Hindlimb muscle (tissue), 1 donor: Measurements from ENCODE around the gene LRP2. TPM values are rescaled to one million over a fixed set of nuclear protein-coding genes. Genes with fewer than 3 reads are reported as not detected.

Experiments
- DNase-seq: peaks from one replicate; pipeline ENCODE4 v3.0.0-alpha.2; 2013
- polyA plus RNA-seq: library from polyadenylated mRNA; unstranded; fragments of 120-200 nt; gene quantifications from one replicate; pipeline ENCODE4 v1.2.1, GENCODE V29; 2013; ENCODE audit not compliant: insufficient read length

Gene LRP2
- polyA plus RNA-seq, 1 donor = 0.05 TPM

DNA sequence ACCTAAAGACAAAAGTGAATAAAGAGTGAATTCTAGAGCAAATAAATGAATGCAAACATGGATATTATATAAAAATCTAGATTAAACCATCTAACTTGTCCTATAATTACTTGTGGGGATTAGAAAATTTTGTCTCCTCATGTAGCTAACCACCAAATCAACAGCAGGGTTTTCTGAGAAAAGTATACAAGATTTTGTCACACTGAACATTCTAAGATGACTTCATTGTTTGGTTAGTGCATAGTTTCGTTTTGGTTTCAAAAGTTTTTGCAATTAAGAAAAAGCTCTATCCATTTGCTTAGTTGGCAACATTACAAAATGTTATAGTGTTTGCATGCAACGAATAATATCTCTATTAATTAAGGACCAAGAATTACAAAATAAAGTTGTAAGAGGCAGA is 125.0 kb downstream of the LRP2 start:
- no peak for DNase-seq

GRCh38 chr2:169232551-169233154 is 129.7 kb downstream of the LRP2 start:
- DNase-seq = no peak

GRCh38 chr2:169230204-169230603 is 132.1 kb downstream of the LRP2 start:
- DNase-seq = no peak

DNA sequence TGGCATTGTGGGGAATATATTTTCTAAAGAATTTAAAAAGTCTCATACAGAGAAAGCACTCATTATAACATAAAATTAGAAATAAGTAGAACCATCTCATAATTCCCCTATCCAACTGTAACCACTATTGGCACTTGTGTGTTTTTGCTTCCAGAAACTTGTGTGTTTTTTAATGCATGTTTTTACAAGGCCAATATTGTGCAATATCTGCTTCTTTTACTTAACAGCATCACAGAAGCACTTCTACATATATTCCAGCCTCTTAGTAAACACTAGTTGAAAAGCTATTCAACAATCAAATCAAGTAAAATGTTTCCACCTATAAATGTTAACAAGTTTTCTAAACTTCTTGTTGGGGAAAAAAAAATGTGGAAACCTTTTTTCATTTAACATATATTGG is 132.7 kb downstream of the LRP2 start:
- DNase-seq = no peak

DNA sequence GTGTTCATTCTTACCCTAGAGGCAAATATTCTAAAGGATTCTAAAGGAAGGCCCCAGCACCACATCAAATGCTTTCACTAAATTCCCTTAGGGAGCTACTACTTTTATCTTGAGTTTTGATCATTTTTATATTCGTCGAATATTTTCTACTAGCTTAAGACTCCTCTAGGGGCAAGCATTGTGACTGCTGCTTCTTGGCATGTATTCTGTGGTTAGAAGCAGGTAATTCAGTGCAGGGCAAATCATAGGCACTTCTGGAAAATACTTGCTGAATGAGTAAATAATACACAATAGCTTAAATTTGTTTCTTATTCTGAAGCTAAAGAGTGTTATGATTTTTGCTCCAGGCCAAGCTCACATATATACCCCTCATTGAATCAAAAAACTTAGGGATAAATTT is 136.4 kb downstream of the LRP2 start:
- no peak for DNase-seq

DNA sequence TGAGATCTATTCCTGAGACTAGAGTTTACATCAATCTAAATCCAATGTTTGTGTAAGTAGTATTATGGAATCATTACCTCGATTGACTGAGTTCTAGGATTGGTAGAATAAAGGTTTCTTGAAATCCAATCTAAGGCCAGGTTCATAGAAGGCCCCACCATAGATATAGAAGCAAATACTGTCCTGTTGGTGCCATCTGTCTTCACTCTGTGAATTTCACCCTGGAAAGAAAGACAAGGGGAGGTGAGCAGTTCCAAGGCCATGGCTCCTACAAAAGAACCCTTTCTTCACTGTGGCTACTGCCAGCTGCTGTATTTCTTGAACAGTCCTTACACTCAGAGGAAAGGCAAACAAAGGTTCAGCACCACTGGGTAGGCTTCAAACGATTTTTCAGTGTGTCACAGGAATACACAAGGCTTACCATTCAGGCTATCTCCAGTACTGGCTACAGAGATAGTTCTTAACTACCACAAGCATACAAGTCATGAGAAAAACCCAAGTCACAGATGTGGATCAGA is 137.0 kb downstream of the LRP2 start:
- no peak for DNase-seq

DNA sequence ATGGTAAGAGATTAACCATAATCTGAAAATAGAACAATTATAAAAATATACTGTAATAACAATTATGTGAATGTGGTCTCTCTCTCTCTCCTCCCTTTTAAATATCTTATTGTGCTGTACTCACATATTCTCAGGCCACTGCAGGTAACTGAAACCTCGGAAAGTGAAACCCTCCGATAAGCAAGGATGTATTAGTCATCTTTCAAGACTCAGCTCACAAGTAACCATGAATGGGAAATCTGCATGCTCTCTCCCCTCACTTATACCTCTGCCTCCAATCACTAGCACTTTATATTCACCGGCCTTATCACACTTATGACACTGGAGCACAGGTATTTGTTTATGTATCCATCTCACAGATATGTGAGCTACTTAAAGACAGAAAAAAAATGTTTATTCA is 139.7 kb downstream of the LRP2 start:
- no peak for DNase-seq

GRCh38 chr2:169221745-169222369 is 140.5 kb downstream of the LRP2 start:
- DNase-seq = peak; percentile 4

- DNase-seq = no peak
These were observed 151.4 kb downstream of the LRP2 start for GRCh38 chr2:169210917-169211316.

DNA sequence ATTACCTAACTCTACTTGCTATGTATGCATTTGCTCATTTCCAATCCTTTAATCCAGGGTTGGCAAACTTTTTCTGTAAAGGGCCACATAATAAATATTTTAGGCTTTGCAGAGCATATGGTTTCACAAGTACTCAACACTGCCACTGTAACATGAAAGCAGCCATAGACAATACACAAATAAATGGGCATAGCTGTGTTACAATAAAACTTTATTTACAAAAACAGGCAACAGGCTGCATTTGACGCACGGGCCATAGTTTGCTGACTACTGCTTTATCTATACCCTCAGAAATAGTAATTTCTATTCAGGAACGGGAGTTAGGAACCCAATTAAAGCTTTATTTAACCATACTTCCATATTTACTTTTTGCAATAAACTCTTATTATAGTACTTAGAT is 154.3 kb downstream of the LRP2 start:
- DNase-seq = no peak

- no peak for DNase-seq
These were observed 157.2 kb downstream of the LRP2 start for GRCh38 chr2:169205176-169205575.

DNA sequence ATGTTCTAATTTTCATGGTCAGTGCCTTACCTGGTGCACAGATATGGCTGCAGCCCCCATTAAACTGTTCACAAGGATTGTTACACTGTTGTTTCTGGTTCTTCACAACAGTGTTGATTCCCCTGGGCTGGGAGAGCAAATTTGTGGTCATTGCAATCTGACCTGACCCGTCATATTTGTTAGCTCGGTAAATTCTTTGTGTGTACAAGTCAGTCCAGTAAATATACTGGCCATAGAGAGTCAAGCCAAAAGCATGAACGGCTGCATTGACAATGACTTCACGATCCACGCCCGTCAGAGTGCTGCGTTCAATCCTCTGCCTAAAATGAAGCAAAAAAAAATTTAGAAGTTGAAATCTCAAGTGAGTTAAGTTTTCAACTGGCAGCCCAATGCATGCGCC is 158.4 kb downstream of the LRP2 start:
- no peak for DNase-seq

- DNase-seq = no peak
These were observed 161.6 kb downstream of the LRP2 start for GRCh38 chr2:169200756-169201155.

- no peak for DNase-seq
These were observed 168.7 kb downstream of the LRP2 start for GRCh38 chr2:169193618-169194017.

DNA sequence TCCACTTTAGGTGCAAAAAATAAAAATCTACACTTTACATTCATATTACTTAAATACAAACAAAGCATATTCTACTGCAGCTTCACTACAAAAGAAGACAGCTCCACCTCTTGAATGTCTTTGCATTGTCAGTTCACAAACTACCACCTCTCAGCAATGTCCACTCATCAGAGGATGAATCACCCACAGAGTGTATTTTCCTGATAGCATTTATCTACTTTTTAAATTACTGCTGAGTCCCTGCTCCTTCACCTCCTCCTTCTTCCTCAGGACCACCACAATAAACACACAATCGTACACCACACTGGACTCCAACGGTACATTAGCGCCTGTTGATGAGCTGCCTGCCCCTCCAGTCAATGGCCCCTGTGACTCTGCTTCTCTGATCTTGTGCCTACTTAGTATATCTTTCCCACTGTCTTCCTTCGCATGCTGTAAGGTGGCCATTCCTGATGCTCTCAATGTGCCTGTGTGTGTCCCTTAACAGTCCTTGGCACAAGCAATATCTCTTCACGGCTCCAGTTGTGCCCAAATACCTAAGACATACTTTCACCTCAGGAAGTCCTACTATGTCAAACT is 172.0 kb downstream of the LRP2 start:
- no peak for DNase-seq

- no peak for DNase-seq
These were observed 173.2 kb downstream of the LRP2 start for GRCh38 chr2:169189132-169189531.

DNA sequence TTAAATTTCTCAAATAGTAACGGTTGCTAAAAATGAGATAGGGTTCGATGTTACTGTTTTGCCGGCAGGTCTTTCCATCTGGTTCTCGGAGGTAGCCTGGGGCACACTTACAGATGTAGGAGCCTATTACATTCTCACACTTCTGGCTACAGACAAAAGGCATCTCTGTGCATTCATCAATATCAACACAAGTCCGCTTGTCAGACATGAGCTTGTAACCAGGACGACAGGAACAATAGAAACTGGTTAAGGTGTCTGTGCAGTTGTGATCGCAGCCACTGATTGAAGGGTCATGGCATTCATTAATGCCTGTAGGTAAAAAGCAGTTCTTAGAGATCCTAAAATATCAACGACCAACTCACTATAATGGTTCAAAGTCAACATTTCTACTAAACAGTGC is 176.6 kb downstream of the LRP2 start:
- DNase-seq = no peak

GRCh38 chr2:169184074-169184473 is 178.3 kb downstream of the LRP2 start:
- DNase-seq = no peak

- no peak for DNase-seq
These were observed 179.8 kb downstream of the LRP2 start for GRCh38 chr2:169182573-169182972.

- DNase-seq = no peak
These were observed 183.4 kb downstream of the LRP2 start for GRCh38 chr2:169178804-169179390.

DNA sequence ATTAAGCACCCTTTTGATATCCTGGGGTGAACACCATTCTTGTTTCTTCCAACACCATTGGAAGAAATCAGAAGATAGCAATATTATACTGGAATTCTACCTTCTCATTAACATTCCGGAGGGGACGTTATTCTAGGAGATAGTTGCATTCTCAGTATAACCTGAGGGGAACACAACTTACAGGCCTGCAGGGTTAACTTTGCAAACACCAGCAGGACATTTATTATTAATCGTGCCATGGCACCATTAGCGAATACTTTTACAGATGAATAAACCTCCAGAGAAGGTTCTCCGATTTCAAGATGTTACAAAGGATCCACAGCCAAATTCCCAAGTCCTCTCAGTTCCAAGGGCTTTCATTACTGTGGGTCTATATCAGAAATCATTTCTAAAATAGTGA is 184.0 kb downstream of the LRP2 start:
- DNase-seq = no peak

- no peak for DNase-seq
These were observed 187.2 kb downstream of the LRP2 start for GRCh38 chr2:169175112-169175511.

DNA sequence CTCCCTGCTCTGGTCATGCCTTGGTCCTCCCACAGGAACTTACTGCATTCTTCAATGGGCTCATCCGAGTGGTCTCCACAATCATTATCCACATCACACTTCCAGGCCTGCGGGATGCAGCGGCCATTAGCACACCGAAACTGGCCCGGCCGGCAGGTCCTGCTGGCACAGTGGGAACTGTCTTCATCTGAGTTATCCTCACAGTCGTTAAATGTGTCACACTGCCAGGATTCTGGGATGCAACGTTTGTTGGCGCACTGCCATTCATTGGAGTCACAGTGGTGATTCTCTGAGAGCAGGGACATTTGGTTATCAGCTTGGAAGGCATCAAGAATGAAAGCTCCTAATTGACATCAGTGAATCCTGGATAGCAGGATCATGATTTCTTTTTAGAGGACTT is 188.5 kb downstream of the LRP2 start:
- DNase-seq = no peak

- DNase-seq = no peak
These were observed 189.4 kb downstream of the LRP2 start for GRCh38 chr2:169172914-169173313.
